Loucy (cell line): Measurements from ENCODE around the gene IRF9.

Experiments
- EZH2phosphoT487 ChIP-seq: fragments of 200-600 bp; IDR thresholded peaks from 2 replicates; pipeline ENCODE4 v1.6.1; 2018; ENCODE audit warnings: antibody characterized with exemption, mild to moderate bottlenecking, moderate library complexity, borderline replicate concordance
- TF ChIP-seq, protein P1 (sequence below): fragments of 200-600 bp; sonication (generic); conservative IDR thresholded peaks from 2 replicates; pipeline ENCODE4 v1.5.1; 2014; ENCODE audit warnings: mild to moderate bottlenecking, antibody characterized with exemption, low read length

DNA sequence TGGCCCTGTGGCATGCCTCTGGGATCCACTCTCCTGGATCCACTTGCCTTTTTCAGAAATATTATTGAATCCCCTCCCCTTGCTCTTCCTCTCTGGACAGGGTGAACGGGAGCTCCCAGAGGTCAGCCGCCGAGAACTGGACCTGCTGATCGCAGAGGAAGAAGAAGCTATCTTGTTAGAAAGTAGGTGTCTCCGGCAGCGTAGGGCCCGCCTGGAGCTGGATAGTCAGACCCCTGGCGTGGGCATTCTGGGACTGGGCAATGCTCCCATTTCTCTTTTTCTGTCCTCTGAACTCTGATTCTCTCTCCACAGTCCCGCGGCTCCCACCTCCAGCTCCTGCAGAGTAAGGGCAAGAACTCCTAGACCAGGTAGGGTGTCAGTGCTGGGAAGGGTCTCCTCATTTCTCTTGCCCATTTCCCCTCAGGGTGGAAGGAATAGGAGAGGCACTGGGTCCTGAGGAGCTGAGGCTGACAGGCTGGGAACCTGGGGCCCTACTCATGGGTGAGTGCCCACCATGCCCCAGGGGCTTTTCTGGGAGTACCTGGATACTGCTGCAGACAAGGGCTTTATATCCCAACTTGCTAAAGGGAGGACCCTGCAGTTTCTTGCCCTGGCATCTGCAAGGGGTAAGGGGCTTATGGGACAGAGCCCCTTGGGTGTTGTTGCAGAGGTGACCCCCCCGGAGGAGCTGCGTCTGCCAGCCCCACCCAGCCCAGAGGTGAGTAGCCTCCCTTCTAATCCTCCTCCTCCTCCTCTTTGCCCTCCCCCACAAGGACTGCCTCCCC lies 16.2 kb downstream of the IRF9 start:
- TF ChIP-seq, protein P1, sequence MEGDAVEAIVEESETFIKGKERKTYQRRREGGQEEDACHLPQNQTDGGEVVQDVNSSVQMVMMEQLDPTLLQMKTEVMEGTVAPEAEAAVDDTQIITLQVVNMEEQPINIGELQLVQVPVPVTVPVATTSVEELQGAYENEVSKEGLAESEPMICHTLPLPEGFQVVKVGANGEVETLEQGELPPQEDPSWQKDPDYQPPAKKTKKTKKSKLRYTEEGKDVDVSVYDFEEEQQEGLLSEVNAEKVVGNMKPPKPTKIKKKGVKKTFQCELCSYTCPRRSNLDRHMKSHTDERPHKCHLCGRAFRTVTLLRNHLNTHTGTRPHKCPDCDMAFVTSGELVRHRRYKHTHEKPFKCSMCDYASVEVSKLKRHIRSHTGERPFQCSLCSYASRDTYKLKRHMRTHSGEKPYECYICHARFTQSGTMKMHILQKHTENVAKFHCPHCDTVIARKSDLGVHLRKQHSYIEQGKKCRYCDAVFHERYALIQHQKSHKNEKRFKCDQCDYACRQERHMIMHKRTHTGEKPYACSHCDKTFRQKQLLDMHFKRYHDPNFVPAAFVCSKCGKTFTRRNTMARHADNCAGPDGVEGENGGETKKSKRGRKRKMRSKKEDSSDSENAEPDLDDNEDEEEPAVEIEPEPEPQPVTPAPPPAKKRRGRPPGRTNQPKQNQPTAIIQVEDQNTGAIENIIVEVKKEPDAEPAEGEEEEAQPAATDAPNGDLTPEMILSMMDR, result no peak
- TF ChIP-seq EZH2phosphoT487, result no peak
